Heart left ventricle (tissue), 16 donors: ENCODE results near the gene MICU1. TPM values are rescaled to one million over a fixed set of nuclear protein-coding genes. Genes with fewer than 3 reads are reported as not detected.
"Not testable (repeated sequence)": the region's sequence is repeated elsewhere in the genome, so short reads cannot be mapped to it uniquely, and the experiment has no call there.

Source experiments
- ATAC-seq, 4 donors: fragments of 200-7000 bp; cut with Tn5 transposase; one replicate each; pipeline ENCODE4 v1.9.1; 2020 to 2022; ENCODE audit warnings: moderate library complexity in 4 of 4, mild to moderate bottlenecking in 3 of 4, moderate number of reproducible peaks in 1 of 4
- DNase-seq, 5 donors: peaks; one replicate each; pipeline ENCODE4 v3.0.0-alpha.2; 2020
- H3K27ac ChIP-seq, 12 donors: fragments of 200-600 bp; sonication (generic) in 4 of 12; one replicate each; pipeline versions ENCODE4 v1.5.0 to v1.8.0; 2016 to 2022; ENCODE audit warnings: mild to moderate bottlenecking in 2 of 12
- H3K27me3 ChIP-seq, 9 donors: fragments of 200-600 bp; sonication (generic) in 2 of 9; one replicate each; pipeline versions ENCODE4 v1.5.1 to v1.8.0; 2016 to 2022; ENCODE audit warnings: mild to moderate bottlenecking in 3 of 9
- H3K36me3 ChIP-seq, 9 donors: fragments of 200-600 bp; sonication (generic) in 2 of 9; one replicate each; pipeline versions ENCODE4 v1.5.0 to v1.8.0; 2018 to 2022; ENCODE audit warnings: mild to moderate bottlenecking in 2 of 9
- H3K4me1 ChIP-seq, 12 donors: fragments of 200-600 bp; sonication (generic) in 4 of 12; one replicate each; pipeline versions ENCODE4 v1.5.0 to v1.8.0; 2016 to 2022; ENCODE audit warnings: mild to moderate bottlenecking in 3 of 12
- H3K4me3 ChIP-seq, 12 donors: fragments of 200-600 bp; sonication (generic) in 4 of 12; one replicate each; pipeline versions ENCODE4 v1.5.0 to v1.8.0; 2017 to 2022; ENCODE audit warnings: mild to moderate bottlenecking in 9 of 12, moderate library complexity in 4 of 12
- H3K9me3 ChIP-seq, 12 donors: fragments of 200-600 bp; sonication (generic) in 4 of 12; one replicate each; pipeline versions ENCODE4 v1.5.0 to v1.8.0; 2016 to 2022; ENCODE audit warnings: mild to moderate bottlenecking in 1 of 12
- CTCF ChIP-seq, 12 donors: fragments of 200-600 bp; sonication (generic) in 4 of 12; IDR thresholded peaks; one replicate each; pipeline versions ENCODE4 v1.5.0 to v1.8.0; 2018 to 2022; ENCODE audit warnings: antibody characterized with exemption in 12 of 12, mild to moderate bottlenecking in 5 of 12
- POLR2A ChIP-seq, 2 donors: fragments of 450-650 bp; IDR thresholded peaks; one replicate each; pipeline ENCODE4 v1.6.1; 2017; ENCODE audit warnings: antibody characterized with exemption in 2 of 2, mild to moderate bottlenecking in 2 of 2, moderate library complexity in 2 of 2
- WGBS, 4 donors: extraction: QIAGEN DNeasy Blood & Tissue Kit in 2 of 4; methylation state at CpG; one replicate each; pipeline versions ENCODE4 v1.1.5 to v1.1.7; 2013 to 2018; 5-methylcytosine and 5-hydroxymethylcytosine counted together
- intact Hi-C, 10 donors: fragments of 100-400 bp; cut with DNase I; formaldehyde crosslinking; loops; one replicate each; pipeline versions ENCODE4 v1.11.1 to v1.14.2; 2022
- polyA plus RNA-seq, 2 donors: library from polyadenylated mRNA; stranded (reverse); fragments of 200-250 nt; gene quantifications; one replicate each; pipeline ENCODE4 v1.2.3, GENCODE V29; 2013
- total RNA-seq, 9 donors: library from RNA; depleted of rRNA in 2 of 9; stranded (reverse); fragments of >200 nt in 2 of 9; fragmentation: NEBNext Ultra II Directional in 3 of 9; extraction: Animal tissue kit (Norgen Biotek cat#: 25700) in 3 of 9; gene quantifications; one replicate each; pipeline versions ENCODE4 v1.1.0 to v1.2.4, GENCODE V29; 2016 to 2023
- donor health status: ischemic (EF 13 %, LVEDD 7.1; RV severe dilation, severe dysfunction).
- donor health status: healthy with polysubstance abuse.
- donor health status: DM: no; HTN: yes; CAD: no.
- donor health status: DM: no; HTN: no; CAD: no.
- donor health status: ischemic (EF 25% LVEDD 6.9; RV normal size, moderate dysfunction).
- donor health status: ischemic (EF 25% LVEDD 5.7; RV mildly dilated, moderate dysfunction).
- donor health status: healthy.
- donor health status: DM: yes; HTN: yes; CAD: no.
- donor health status: ischemic (EF 35%, LVEDD 5.7; RV mildly dilated, moderate dysfunction).
- donor health status: nonischemic (EF 11% LVEDD 7.7; RV severe dilation, severe dysfunction).
- donor health status: DM: yes; HTN: yes; CAD: no.
- donor health status: PGD.
- donor health status: ischemic (EF 29% LVEDD 5.4; RV normal size, mild dysfunction).
- donor health status: nonischemic (EF 23%, LVEDD 6.1; RV moderate dilation, normal function).

The MICU1 gene
- total and polyA plus RNA-seq, 11 donors = 33.3 to 54.2 (median 43.1) TPM

GRCh38 chr10:72550239-72550638, 75.6 kb downstream of the MICU1 start:
- no peak for ATAC-seq
- Histone ChIP-seq H3K27me3 (no peaks in the 10 kb centered on the region), H3K27ac (no peak overlapping the region), H3K36me3 (peaks cover 0 to 59% (median 39%) of the 10 kb centered on the region in 9 donors), H3K9me3 (no peaks in the 10 kb centered on the region), H3K4me3 (no peak overlapping the region), H3K4me1 (no peaks in the 10 kb centered on the region)
- WGBS, 4 donors = 90 to 98% (median 95%) methylated on average over 2 of the region's 2 CpGs
- DNase-seq = no peak
- intact Hi-C loops = no loop called here
- TF ChIP-seq CTCF (IDR thresholded peaks at IDR 0.05) = no peak
- TF ChIP-seq POLR2A (IDR thresholded peaks at IDR 0.05) = no peak

GRCh38 chr10:72545546-72545945, 80.3 kb downstream of the MICU1 start:
- Histone ChIP-seq H3K27ac (no peak overlapping the region), H3K36me3 (peaks cover 0 to 65% (median 30%) of the 10 kb centered on the region in 9 donors)

GRCh38 chr10:72543855-72544254, 82.0 kb downstream of the MICU1 start:
- not testable (repeated sequence) for H3K27me3 ChIP-seq, ATAC-seq, H3K4me3 ChIP-seq, H3K27ac ChIP-seq, DNase-seq
- Histone ChIP-seq H3K9me3 (peaks cover 0 to 25% (median 9%) of the 10 kb centered on the region in 12 donors), H3K36me3 (peaks cover 0 to 48% (median 15%) of the 10 kb centered on the region in 9 donors), H3K4me1 (peaks cover 0 to 15% (median 0%) of the 10 kb centered on the region in 12 donors)
- WGBS, 4 donors = 90 to 96% (median 94%) methylated on average over 6 of the region's 6 CpGs
- intact Hi-C loops = loop anchor here in 1 of 10 donors (10.0 kb wide), 1 partner anchor 179 kb away; no protein-coding TSS in a partner anchor

More at GRCh38 chr10:72545546-72545945, 80.3 kb downstream of the MICU1 start:
- TF ChIP-seq POLR2A (IDR thresholded peaks at IDR 0.05) = no peak
- TF ChIP-seq CTCF (IDR thresholded peaks at IDR 0.05) = no peak
- intact Hi-C loops = loop anchor here in 1 of 10 donors (10.0 kb wide), 1 partner anchor 181 kb away; no protein-coding TSS in a partner anchor
- DNase-seq (no peak), ATAC-seq (no peak)
- H3K27me3 ChIP-seq = no peaks in the 10 kb centered on the region
- H3K4me1 ChIP-seq = peaks cover 0 to 4% (median 0%) of the 10 kb centered on the region in 12 donors
- H3K4me3 ChIP-seq = no peak overlapping the region
- H3K9me3 ChIP-seq = peaks cover 0 to 25% (median 9%) of the 10 kb centered on the region in 12 donors
- WGBS, 4 donors = 87 to 100% (median 95%) methylated on average over 1 of the region's 1 CpG

GRCh38 chr10:72542396-72542815, 83.5 kb downstream of the MICU1 start:
- ATAC-seq = peak in 2 of 4 donors; percentile 45 to 65
- peaks cover 0 to 34% (median 9%) of the 10 kb centered on the region in 9 donors for H3K36me3 ChIP-seq
- H3K27me3 ChIP-seq = no peaks in the 10 kb centered on the region
- 56 to 97% (median 87%) methylated on average over 7 to 8 of the region's 8 CpGs for WGBS, 4 donors
- intact Hi-C loops = loop anchor here in 1 of 10 donors (10.0 kb wide), 1 partner anchor 178 kb away; no protein-coding TSS in a partner anchor
- TF ChIP-seq CTCF (IDR thresholded peaks at IDR 0.05) = no peak
- TF ChIP-seq POLR2A (IDR thresholded peaks at IDR 0.05) = no peak
- peaks cover 0 to 27% (median 0%) of the 10 kb centered on the region in 12 donors for H3K4me1 ChIP-seq
- H3K4me3 ChIP-seq = peak overlapping the region in 1 of 12 donors; percentile 10
- H3K9me3 ChIP-seq = peaks cover 0 to 25% (median 9%) of the 10 kb centered on the region in 12 donors
- peak in 2 of 5 donors; percentile 20 to 34 for DNase-seq
- no peak overlapping the region for H3K27ac ChIP-seq
